Middle frontal gyrus (tissue), 1 donor: Measurements from ENCODE around the gene CPNE1.
"Not testable (repeated sequence)": the region's sequence is repeated elsewhere in the genome, so short reads cannot be mapped to it uniquely, and the experiment has no call there.

Experiments used
- DNase-seq: peaks from one replicate; pipeline ENCODE4 v3.0.0-alpha.2; 2015; ENCODE audit warnings: low spot score; ENCODE audit errors: extremely low spot score

Gene CPNE1

GRCh38 chr20:35698298-35699126, 33.8 kb upstream of the CPNE1 start:
- no peak for DNase-seq

- no peak for DNase-seq
These were observed 33.1 kb upstream of the CPNE1 start for GRCh38 chr20:35697696-35698297.

GRCh38 chr20:35695978-35696377, 31.3 kb upstream of the CPNE1 start:
- DNase-seq, result no peak

- DNase-seq, result no peak
These were observed 30.6 kb upstream of the CPNE1 start for GRCh38 chr20:35695245-35695749.

- no peak for DNase-seq
These were observed 25.6 kb upstream of the CPNE1 start for GRCh38 chr20:35690265-35690664.

GRCh38 chr20:35686872-35687271, 22.2 kb upstream of the CPNE1 start:
- not testable (repeated sequence) for DNase-seq

GRCh38 chr20:35685368-35685767, 20.7 kb upstream of the CPNE1 start:
- not testable (repeated sequence) for DNase-seq

- no peak for DNase-seq
These were observed 17.3 kb upstream of the CPNE1 start for GRCh38 chr20:35681960-35682359.

GRCh38 chr20:35680452-35681183, 15.9 kb upstream of the CPNE1 start:
- DNase-seq, result no peak

GRCh38 chr20:35674921-35675320, 10.2 kb upstream of the CPNE1 start:
- no peak for DNase-seq

- no peak for DNase-seq
These were observed 9.2 kb upstream of the CPNE1 start for GRCh38 chr20:35673884-35674283.

GRCh38 chr20:35669681-35670080, 5.0 kb upstream of the CPNE1 start:
- DNase-seq, result no peak

- no peak for DNase-seq
These were observed 4.5 kb upstream of the CPNE1 start for GRCh38 chr20:35669221-35669620.

GRCh38 chr20:35665949-35666288, 1.2 kb upstream of the CPNE1 start:
- no peak for DNase-seq

- DNase-seq, result no peak
These were observed 909 bp downstream of the CPNE1 start for GRCh38 chr20:35663516-35664465.

GRCh38 chr20:35662551-35662950, 2.1 kb downstream of the CPNE1 start:
- no peak for DNase-seq

GRCh38 chr20:35661908-35662307, 2.8 kb downstream of the CPNE1 start:
- DNase-seq, result no peak

- no peak for DNase-seq
These were observed 3.6 kb downstream of the CPNE1 start for GRCh38 chr20:35661053-35661452.

GRCh38 chr20:35660122-35660937, 4.4 kb downstream of the CPNE1 start:
- DNase-seq, result no peak

GRCh38 chr20:35657271-35657670, 7.4 kb downstream of the CPNE1 start:
- DNase-seq, result no peak
